Measurements from ENCODE around the gene SLC16A8.
"Not testable (repeated sequence)": the region's sequence is repeated elsewhere in the genome, so short reads cannot be mapped to it uniquely, and the experiment has no call there.

Gene SLC16A8

GRCh38 chr22:38040953-38041759, 42.8 kb downstream of the SLC16A8 start:
- peaks cover 19% of the 10 kb centered on the region for H3K27me3 Mint-ChIP-seq (ENCODE audit: low read depth)
- no peaks in the 10 kb centered on the region for H3K9me3 Mint-ChIP-seq
- TF ChIP-seq CTCF (IDR thresholded peaks at IDR 0.05; ENCODE audit: unreplicated experiment in 3 of 3) = no peak
- H3K4me3 Mint-ChIP-seq = no peak overlapping the region
- peak overlapping the region in 1 of 3 experiments; percentile 33 for H3K27ac Mint-ChIP-seq
- H3K36me3 Mint-ChIP-seq (ENCODE audit: low read depth) = no peaks in the 10 kb centered on the region
- peaks cover 6% of the 10 kb centered on the region for H3K4me1 Mint-ChIP-seq

- H3K9me3 Mint-ChIP-seq = no peaks in the 10 kb centered on the region
Observed at GRCh38 chr22:38038890-38039812, 44.8 kb downstream of the SLC16A8 start.

GRCh38 chr22:38038426-38038825, 45.6 kb downstream of the SLC16A8 start:
- no peak overlapping the region for H3K4me3 Mint-ChIP-seq
- peaks cover 21% of the 10 kb centered on the region for H3K4me1 Mint-ChIP-seq
- no peak overlapping the region for H3K27ac Mint-ChIP-seq
- no peak for TF ChIP-seq CTCF (IDR thresholded peaks at IDR 0.05; ENCODE audit: unreplicated experiment in 3 of 3)
- H3K9me3 Mint-ChIP-seq = no peaks in the 10 kb centered on the region
- peaks cover 11% of the 10 kb centered on the region for H3K27me3 Mint-ChIP-seq (ENCODE audit: low read depth)
- H3K36me3 Mint-ChIP-seq (ENCODE audit: low read depth) = no peaks in the 10 kb centered on the region

More at GRCh38 chr22:38038890-38039812, 44.8 kb downstream of the SLC16A8 start:
- peaks cover 17% of the 10 kb centered on the region for H3K4me1 Mint-ChIP-seq
- H3K4me3 Mint-ChIP-seq = no peak overlapping the region
- H3K36me3 Mint-ChIP-seq (ENCODE audit: low read depth) = no peaks in the 10 kb centered on the region
- no peak overlapping the region for H3K27ac Mint-ChIP-seq
- no peak for TF ChIP-seq CTCF (IDR thresholded peaks at IDR 0.05; ENCODE audit: unreplicated experiment in 3 of 3)
- H3K27me3 Mint-ChIP-seq (ENCODE audit: low read depth) = peaks cover 14% of the 10 kb centered on the region

- H3K9me3 Mint-ChIP-seq; H3K4me3 Mint-ChIP-seq; H3K36me3 Mint-ChIP-seq (ENCODE audit: low read depth): not testable (repeated sequence)
- peaks cover 11% of the 10 kb centered on the region for H3K27me3 Mint-ChIP-seq (ENCODE audit: low read depth)
- H3K27ac Mint-ChIP-seq = peak overlapping the region in 1 of 3 experiments; percentile 64
- peaks cover 27% of the 10 kb centered on the region for H3K4me1 Mint-ChIP-seq
Observed at GRCh38 chr22:38037367-38038150, 46.4 kb downstream of the SLC16A8 start.

GRCh38 chr22:38036392-38037062, 47.5 kb downstream of the SLC16A8 start:
- no peaks in the 10 kb centered on the region for H3K36me3 Mint-ChIP-seq (ENCODE audit: low read depth)
- H3K9me3 Mint-ChIP-seq = no peaks in the 10 kb centered on the region
- no peak overlapping the region for H3K4me3 Mint-ChIP-seq
- TF ChIP-seq CTCF (IDR thresholded peaks at IDR 0.05; ENCODE audit: unreplicated experiment in 3 of 3) = no peak
- peak overlapping the region in 2 of 3 experiments; percentile 4 to 64 for H3K27ac Mint-ChIP-seq
- peaks cover 32% of the 10 kb centered on the region for H3K4me1 Mint-ChIP-seq
- H3K27me3 Mint-ChIP-seq (ENCODE audit: low read depth) = peaks cover 11% of the 10 kb centered on the region
